Activated CD4-positive, alpha-beta T cell treated with anti-CD3 and anti-CD28 coated beads for 4 hours (primary cell): ENCODE results near the gene LCN1.
"Not testable (repeated sequence)": the region's sequence is repeated elsewhere in the genome, so short reads cannot be mapped to it uniquely, and the experiment has no call there.

Source experiments
- DNase-seq, 2 donors: peaks; one replicate each; pipeline ENCODE4 v3.0.0-alpha.2; 2020

LCN1 gene

GRCh38 chr9:135524130-135524861 is 3.1 kb downstream of the LCN1 start:
- DNase-seq, result no peak

DNA sequence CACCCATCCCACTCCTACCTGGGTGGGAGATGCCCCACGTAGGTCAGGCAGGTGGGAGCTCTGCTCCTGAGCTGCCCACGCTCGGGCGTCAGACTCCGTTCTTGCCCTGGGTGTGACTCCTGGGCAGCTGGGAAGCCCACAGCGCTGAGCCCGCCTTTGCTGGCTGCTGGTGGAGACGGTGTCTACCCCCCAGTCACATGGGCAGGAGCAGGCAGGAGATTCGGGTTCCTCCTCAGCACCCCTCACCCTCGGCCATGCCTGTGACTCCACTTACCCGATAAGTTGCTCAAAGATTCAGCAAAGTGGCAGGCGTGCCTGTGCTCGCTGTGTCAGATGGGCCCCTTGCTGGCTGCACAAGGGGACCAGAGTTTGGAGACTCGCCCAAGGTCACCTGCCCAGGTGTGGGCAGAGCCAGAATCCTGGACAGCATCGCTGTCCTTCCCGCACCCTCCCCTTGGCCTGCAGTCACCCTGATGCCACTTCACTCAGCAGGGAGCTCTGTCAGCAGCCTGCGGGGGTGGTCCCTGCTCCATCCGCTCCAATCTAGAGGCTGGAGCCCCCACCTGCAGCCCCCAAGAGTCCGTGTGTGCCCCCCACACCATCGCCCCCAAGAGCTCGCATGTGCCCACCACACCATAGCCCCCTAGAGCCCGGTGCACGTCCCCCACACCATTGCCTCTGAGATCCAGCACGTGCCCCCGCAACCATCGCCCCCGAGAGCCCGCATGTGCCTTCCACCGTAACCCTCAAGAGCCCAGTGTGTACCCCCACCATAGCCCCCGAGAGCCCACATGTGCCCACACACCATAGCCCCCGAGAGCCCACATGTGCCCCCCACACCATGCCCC is 4.2 kb downstream of the LCN1 start:
- DNase-seq, result no peak

- DNase-seq, result no peak
Measured at GRCh38 chr9:135526089-135526729, 5.0 kb downstream of the LCN1 start.

GRCh38 chr9:135526730-135527571 is 5.7 kb downstream of the LCN1 start:
- no peak for DNase-seq

- not testable (repeated sequence) for DNase-seq
Measured at GRCh38 chr9:135528842-135529435, 7.7 kb downstream of the LCN1 start.

GRCh38 chr9:135530146-135530545 is 8.9 kb downstream of the LCN1 start:
- no peak for DNase-seq

DNA sequence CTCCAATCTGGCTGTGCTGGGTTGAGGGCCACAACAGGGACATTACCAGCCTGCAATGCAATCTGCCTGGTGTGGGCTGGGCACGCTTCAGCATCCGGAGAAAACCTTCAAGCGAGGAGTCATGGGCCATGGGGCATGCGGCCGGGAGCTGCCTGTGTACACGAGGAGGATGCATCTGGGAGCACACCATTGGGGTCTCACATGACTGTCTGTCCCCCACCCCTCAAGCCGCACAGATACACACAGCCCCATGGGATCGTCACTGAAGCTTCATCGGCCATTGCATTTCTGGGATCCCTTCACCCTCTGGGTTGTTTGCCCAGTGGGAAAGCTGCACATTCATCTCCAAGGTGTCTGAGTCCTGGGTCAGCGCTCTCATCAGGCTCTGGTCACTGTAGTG is 9.9 kb downstream of the LCN1 start:
- no peak for DNase-seq

DNA sequence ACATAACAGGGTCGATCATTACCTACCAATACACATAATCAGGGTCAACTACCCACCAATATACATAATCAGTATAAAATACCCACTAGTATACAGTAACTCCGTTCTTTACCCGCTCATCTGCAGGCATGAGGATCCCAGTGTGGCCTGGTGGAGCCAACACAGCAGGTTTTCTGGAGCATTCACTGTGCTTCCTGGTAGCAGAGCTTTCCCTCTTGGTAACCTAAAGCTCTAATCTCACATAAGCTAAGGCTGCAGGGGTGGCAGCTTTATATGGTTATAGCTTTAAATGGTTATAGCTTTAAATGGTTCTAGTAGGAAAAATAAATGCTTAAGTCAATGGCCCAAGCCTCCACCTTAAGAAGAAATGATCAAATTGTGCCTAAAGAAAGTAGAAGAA is 11.9 kb downstream of the LCN1 start:
- DNase-seq, result no peak

GRCh38 chr9:135533674-135534073 is 12.4 kb downstream of the LCN1 start:
- no peak for DNase-seq

DNA sequence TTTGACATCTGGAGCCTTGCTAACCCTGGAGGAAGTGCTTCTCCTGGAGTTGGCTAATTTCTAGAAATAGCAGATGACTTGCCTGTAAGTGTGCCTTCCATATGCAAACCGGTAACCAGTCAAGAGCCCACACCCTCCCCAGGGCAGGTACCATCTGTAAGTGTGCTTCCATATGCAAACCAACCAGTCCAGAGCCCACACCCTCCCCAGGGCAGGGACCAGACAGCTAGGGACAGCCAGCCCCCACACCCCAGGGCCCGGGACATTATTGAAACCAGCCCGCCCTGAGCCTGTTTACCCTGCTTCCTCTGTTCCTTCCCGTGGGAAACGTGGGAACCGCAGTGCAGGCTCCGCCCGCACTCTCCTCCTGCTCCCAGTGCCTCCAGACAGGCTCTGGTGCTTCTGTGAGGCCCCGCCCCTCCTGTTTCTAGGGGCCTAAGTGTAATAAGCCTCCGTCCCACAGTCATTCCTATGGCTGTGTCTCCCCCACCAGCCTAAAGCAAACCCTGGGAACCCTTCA is 13.0 kb downstream of the LCN1 start:
- DNase-seq, result not testable (repeated sequence)

GRCh38 chr9:135534826-135535225 is 13.6 kb downstream of the LCN1 start:
- DNase-seq, result not testable (repeated sequence)

GRCh38 chr9:135535631-135536030 is 14.4 kb downstream of the LCN1 start:
- not testable (repeated sequence) for DNase-seq

GRCh38 chr9:135536216-135536615 is 15.0 kb downstream of the LCN1 start:
- DNase-seq, result no peak

DNA sequence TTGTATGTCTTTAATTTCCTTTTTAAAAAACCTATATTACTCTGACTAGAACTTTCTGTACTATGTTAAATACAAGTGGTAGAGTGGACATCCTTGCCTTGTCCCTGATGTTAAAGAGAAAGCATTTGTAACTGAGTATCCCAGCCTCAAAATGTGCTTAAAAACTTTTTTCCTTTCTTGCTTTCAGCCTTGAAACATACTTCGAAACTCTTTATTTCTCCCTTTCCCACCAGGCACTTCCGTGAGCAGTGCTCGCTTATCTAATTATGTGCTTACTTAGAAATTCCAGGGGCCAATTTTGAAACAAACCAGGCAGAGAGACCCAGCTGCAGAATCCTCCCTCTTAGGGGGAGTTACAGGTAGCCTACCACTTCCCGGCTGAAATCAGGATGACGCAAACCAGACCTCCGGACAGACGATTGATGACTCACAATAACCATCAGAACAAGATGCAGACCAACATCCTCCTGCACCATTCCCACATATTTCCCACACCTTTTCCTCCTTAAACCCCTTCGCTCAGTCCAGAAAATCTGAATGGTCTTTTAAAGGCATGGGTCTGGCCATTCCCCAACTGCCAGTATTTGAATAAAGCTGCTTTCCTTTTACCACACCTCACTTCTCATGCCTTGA is 22.1 kb downstream of the LCN1 start:
- DNase-seq, result not testable (repeated sequence)

DNA sequence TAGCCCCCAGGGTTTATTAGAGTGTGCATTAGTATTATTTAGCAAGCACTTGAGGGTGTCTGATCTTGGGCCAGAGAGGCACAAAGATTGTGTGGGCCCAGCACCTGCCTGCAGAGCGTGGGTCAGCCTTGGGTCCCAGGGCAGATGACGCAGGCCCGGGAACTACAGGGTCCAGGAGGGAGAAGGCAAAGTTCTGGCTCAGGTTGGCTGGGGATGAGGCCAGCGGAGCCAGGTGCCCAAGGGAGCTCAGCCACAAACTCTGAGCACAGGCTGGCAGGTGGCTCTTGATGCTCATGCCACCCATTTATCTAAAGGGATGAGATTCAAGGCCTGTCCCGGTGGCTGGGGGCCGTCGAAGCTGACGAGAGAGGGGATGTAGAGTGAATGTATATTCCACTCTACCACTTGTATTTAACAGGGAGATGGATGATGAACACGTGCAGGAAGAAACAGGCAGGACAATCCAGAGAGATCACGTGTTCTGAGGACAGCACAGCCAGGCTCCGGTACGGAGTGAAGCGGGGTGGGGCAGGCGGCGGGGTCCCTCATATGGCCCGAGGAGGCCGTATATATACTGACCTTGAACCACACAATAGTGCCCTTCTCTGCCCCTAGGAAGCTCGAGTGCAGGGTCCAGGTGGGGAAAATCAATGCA is 23.9 kb downstream of the LCN1 start:
- DNase-seq, result no peak

DNA sequence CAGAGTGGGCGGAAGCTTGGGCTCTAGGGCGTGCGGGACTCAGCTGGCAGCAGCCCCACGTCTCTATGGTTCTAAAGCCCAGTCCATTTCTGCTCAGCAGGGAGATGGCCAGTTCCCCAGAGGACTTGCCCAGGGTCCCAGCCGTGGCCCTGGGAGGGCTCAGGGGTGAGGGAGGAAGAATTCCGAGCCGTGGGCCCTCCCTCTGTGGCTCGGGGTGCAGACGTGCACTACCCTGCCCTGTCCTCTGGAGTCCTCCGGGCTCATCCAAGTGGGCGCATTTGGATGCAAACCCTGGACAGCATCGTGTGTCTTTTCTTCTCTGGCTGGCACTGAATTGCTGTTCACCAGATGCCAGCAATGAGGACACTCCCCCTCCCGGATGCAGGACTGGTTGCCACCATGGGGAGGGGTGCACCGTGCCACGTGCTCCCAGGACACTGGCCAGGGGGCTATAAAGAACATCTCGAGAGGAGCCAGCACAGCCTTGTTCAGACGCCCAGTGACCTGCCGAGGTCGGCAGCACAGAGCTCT is 24.5 kb downstream of the LCN1 start, which contains the start of gene OBP2A:
Gene OBP2A (plus strand): TSS at position 481 of the 531 bp plus-strand sequence. CDS start 55 bp downstream, outside the sequence.
- not testable (repeated sequence) for DNase-seq

DNA sequence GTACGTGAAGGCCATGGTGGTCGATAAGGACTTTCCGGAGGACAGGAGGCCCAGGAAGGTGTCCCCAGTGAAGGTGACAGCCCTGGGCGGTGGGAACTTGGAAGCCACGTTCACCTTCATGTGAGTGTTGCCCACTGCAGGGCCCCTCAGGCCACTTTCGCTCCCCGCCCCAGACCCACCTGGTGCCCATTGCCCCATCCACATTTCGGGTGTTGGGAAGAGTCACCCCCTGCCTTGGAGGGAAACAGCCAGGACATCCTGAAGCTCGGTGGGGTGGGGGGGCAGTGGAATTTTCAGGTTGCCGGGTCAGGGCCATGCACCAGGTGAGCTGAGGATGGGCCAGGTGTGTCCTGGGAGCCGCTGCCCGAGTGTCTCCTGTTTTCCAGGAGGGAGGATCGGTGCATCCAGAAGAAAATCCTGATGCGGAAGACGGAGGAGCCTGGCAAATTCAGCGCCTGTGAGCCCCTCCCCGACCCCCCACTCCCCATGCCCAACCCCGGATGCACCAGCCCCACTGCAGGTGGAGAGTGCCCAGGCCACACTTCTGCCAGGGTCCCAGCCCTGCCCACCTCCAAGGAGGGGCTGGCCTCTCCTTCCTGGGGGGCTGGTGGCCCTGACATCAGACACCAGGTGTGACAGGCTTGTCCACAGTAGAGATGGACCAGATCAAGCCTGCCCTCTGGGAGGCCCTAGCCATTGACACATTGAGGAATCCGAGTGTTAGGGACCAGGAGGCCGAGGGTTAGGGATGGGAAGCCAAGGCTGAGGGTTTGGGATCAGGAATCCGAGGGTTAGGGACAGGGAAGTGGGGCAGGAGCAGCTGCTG is 25.8 kb downstream of the LCN1 start:
- not testable (repeated sequence) for DNase-seq

DNA sequence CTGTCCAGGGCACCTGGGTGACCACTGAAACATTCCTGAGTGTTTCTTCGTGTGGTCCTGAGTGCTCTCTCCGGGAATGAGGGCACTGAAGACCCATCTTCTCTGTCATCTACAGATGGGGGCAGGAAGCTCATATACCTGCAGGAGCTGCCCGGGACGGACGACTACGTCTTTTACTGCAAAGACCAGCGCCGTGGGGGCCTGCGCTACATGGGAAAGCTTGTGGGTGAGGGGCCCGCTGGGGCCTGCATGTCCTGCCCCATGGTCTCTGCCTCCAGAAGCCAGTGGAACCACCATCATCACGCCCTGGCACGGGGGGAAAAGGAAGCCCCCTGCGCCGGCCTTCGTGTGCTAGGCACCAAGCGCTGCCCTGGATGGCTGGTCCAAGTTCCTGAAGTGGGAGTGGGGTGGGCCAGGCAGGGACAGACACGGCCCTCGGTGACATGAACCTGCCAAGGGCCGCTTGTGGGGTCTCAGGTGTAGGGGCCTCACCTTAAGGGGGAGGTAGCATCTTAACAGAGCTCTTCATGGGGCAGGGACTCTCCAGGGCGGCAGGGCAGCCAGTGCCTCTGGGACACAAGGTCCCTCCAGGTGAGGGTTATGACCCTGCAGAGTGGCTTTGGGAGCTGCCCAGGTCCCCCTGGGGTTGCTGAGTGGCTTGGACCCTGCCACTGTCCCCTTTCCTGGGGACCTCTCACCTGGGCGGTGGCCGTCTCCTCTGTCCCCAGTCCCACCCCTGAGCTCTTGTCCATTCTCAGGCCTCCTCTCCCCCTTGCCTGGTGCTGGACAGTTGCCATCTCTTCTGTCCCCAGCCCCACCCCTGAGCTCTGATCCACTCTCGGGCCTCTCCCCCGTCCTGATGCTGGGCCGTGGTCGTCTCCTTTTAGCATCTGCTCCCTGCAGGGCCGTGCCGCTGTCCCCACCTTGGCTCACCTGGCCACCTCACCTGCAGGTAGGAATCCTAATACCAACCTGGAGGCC is 26.8 kb downstream of the LCN1 start:
- DNase-seq, result no peak
